Fibroblast of villous mesenchyme (primary cell): ENCODE data around the gene PKD1. TPM values are rescaled to one million over a fixed set of nuclear protein-coding genes. Genes with fewer than 3 reads are reported as not detected.
A peak's percentile ranks its signal among the peaks of the same experiment; 100 is the strongest.

Experiments used
- DNase-seq: peaks from one replicate; pipeline ENCODE4 v3.0.0-alpha.2; 2010; ENCODE audit warnings: low read depth
- H3K4me3 ChIP-seq: 2 replicates; pipeline ENCODE4 v1.5.1; 2011; ENCODE audit warnings: low read depth, mild to moderate bottlenecking, low read length
- total RNA-seq: library from RNA; depleted of rRNA; stranded (reverse); fragments of >200 nt; gene quantifications from 2 replicates; pipeline ENCODE4 v1.2.3, GENCODE V29; 2012
- TF ChIP-seq, protein P1 (sequence below): IDR thresholded peaks from 2 replicates; pipeline ENCODE4 v1.5.1; 2012; ENCODE audit warnings: low read depth, mild to moderate bottlenecking, low read length; ENCODE audit not compliant: insufficient read depth

Gene PKD1
- total RNA-seq, 1 donor = 139 TPM

GRCh38 chr16:2046893-2047329 lies 88.8 kb downstream of the PKD1 start:
- TF ChIP-seq, protein P1, sequence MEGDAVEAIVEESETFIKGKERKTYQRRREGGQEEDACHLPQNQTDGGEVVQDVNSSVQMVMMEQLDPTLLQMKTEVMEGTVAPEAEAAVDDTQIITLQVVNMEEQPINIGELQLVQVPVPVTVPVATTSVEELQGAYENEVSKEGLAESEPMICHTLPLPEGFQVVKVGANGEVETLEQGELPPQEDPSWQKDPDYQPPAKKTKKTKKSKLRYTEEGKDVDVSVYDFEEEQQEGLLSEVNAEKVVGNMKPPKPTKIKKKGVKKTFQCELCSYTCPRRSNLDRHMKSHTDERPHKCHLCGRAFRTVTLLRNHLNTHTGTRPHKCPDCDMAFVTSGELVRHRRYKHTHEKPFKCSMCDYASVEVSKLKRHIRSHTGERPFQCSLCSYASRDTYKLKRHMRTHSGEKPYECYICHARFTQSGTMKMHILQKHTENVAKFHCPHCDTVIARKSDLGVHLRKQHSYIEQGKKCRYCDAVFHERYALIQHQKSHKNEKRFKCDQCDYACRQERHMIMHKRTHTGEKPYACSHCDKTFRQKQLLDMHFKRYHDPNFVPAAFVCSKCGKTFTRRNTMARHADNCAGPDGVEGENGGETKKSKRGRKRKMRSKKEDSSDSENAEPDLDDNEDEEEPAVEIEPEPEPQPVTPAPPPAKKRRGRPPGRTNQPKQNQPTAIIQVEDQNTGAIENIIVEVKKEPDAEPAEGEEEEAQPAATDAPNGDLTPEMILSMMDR = no peak
- H3K4me3 ChIP-seq = peak overlapping the region; percentile 82
- no peak for DNase-seq

- no peak overlapping the region for H3K4me3 ChIP-seq
- TF ChIP-seq, protein P1 = no peak
- DNase-seq = no peak
Measured at GRCh38 chr16:2045965-2046892, 89.5 kb downstream of the PKD1 start.

GRCh38 chr16:2044541-2044940 lies 91.2 kb downstream of the PKD1 start:
- DNase-seq = no peak
- TF ChIP-seq, protein P1 = no peak
- no peak overlapping the region for H3K4me3 ChIP-seq

GRCh38 chr16:2043667-2044451 lies 91.8 kb downstream of the PKD1 start:
- TF ChIP-seq, protein P1 = no peak
- DNase-seq = no peak
- H3K4me3 ChIP-seq = no peak overlapping the region

GRCh38 chr16:2042986-2043666 lies 92.6 kb downstream of the PKD1 start:
- no peak for DNase-seq
- TF ChIP-seq, protein P1 = no peak
- no peak overlapping the region for H3K4me3 ChIP-seq

DNA sequence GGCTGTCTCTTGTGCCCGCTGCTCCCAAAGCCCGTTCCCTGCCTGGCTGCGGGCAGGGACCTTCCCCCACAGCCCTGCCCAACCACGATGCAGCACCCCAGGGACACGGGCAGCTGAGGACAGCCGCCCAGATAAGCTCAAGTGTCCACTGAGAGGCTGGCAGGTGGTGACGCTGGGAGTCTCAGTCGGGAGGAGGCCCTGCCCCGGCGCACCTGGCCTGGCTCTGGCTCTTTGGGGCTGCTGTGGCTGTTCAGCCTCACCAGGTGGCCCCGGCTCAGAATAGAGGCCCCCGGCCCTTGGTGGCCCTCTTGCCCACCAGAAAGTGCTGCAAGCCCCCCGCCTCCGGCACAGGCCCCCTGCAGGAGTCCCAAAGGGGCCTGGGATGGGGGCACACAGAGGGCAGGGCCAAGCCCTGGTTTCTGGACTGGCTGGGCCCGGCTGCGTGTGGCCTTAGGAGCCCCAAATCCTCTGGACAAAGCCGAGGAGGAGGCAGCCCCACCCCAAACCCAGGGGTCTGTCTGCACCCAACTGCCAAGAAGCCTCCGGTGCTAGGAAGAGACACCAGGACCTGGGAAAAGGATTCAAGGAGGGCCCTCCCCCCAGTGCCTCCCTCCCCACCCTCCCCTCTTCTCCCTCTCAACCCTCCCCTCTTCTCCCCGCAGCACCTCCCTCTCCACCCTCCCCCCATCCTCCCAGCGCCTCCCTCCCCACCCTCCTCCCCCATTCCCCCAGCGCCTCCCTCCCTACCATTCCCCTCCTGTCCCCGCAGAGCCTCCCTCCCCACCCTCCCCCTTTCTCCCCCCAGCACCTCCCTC lies 93.3 kb downstream of the PKD1 start:
- DNase-seq = no peak
- TF ChIP-seq, protein P1 = no peak
- no peak overlapping the region for H3K4me3 ChIP-seq
